Endothelial cell of umbilical vein (primary cell): Measurements from ENCODE around the gene CALHM6.

Experiments
- EZH2 ChIP-seq: IDR thresholded peaks from 2 replicates; pipeline ENCODE4 v1.6.1; 2012; ENCODE audit warnings: borderline replicate concordance, low read depth, mild to moderate bottlenecking, moderate library complexity, low read length, inconsistent platforms; ENCODE audit not compliant: severe bottlenecking
- JUN ChIP-seq: IDR thresholded peaks from 2 replicates; pipeline ENCODE4 v1.6.1; 2011; ENCODE audit warnings: borderline replicate concordance, low read depth; ENCODE audit not compliant: insufficient read length, insufficient read depth
- MYC ChIP-seq: IDR thresholded peaks from one replicate; pipeline ENCODE4 v1.6.1; 2011; ENCODE audit warnings: mild to moderate bottlenecking, low read depth, low read length
- POLR2A ChIP-seq: IDR thresholded peaks from 2 replicates; pipeline ENCODE4 v1.6.1; 2012; ENCODE audit warnings: low read depth, mild to moderate bottlenecking, control low read depth, low read length
- POLR2AphosphoS5 ChIP-seq: IDR thresholded peaks from 2 replicates; pipeline ENCODE4 v1.6.1; 2012; ENCODE audit warnings: low read depth, mild to moderate bottlenecking, control low read depth, low read length, moderate library complexity; ENCODE audit not compliant: insufficient read depth
- TF ChIP-seq, protein P1 (sequence below), 2 donors: IDR thresholded peaks; 1 replicate in 1 of 2; 2 replicates in 1 of 2; pipeline ENCODE4 v1.5.1; 2011; ENCODE audit warnings: low read length in 2 of 2, mild to moderate bottlenecking in 2 of 2, moderate library complexity in 2 of 2, control low read depth in 1 of 2, inconsistent platforms in 1 of 2, low read depth in 1 of 2; ENCODE audit not compliant: insufficient read depth in 1 of 2; ENCODE audit errors: extremely low read depth in 1 of 2
- TF ChIP-seq, protein P2 (sequence below): IDR thresholded peaks from 2 replicates; pipeline ENCODE4 v1.6.1; 2011; ENCODE audit not compliant: insufficient read depth, insufficient read length

DNA sequence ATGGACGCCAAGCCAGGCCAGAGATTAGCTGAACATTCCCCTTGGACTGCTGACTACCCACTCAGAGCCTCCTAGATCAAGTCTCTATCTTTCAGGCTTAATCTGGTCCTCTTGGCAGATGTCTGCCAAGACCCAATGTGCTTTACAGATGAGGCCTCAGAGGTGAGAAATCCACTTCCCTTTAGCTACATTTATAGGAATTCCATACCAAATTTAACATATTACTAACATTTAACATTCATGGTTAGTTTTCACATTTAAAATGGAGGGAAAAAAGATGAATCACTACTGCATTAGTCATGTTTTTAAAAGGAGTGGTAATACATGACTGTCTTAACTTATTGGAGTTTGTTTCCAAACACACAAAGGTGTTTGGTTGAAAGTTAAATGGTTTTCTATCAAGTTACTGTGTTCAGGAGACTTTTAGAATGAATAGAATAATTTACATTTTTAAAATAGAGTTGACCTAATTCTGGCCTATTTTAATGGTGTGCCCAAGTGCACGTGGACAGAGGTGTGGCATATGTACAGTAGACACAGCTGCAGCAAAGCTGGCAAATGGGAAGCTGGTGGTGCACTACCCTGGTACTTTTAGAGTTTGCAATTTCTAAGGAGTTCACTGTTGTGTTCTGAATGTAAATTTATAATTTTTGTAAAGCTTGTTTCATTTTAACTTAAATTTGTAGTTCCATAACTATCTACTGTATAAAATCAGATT lies 41.9 kb upstream of the CALHM6 start:
- TF ChIP-seq, protein P1, sequence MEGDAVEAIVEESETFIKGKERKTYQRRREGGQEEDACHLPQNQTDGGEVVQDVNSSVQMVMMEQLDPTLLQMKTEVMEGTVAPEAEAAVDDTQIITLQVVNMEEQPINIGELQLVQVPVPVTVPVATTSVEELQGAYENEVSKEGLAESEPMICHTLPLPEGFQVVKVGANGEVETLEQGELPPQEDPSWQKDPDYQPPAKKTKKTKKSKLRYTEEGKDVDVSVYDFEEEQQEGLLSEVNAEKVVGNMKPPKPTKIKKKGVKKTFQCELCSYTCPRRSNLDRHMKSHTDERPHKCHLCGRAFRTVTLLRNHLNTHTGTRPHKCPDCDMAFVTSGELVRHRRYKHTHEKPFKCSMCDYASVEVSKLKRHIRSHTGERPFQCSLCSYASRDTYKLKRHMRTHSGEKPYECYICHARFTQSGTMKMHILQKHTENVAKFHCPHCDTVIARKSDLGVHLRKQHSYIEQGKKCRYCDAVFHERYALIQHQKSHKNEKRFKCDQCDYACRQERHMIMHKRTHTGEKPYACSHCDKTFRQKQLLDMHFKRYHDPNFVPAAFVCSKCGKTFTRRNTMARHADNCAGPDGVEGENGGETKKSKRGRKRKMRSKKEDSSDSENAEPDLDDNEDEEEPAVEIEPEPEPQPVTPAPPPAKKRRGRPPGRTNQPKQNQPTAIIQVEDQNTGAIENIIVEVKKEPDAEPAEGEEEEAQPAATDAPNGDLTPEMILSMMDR (IDR thresholded peaks at IDR 0.05; ENCODE audit: extremely low read depth in 1 of 2, insufficient read depth in 1 of 2, low read depth in 1 of 2, low read length in 2 of 2) = no peak
- TF ChIP-seq POLR2A (no peak), EZH2 (no peak), MYC (no peak), POLR2AphosphoS5 (no peak), JUN (no peak)
- TF ChIP-seq, protein P2, sequence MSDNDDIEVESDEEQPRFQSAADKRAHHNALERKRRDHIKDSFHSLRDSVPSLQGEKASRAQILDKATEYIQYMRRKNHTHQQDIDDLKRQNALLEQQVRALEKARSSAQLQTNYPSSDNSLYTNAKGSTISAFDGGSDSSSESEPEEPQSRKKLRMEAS = no peak
